IPS DF 6.9 (cell line): Measurements from ENCODE around the gene PPP1R18.

Experiments used
- DNase-seq: peaks from one replicate; pipeline ENCODE4 v3.0.0-alpha.2; 2013; ENCODE audit warnings: low read depth, low spot score
- H3K27ac ChIP-seq: one replicate; pipeline ENCODE4 v1.5.1; 2013; ENCODE audit warnings: low read length, control low read depth
- H3K27me3 ChIP-seq: 2 replicates; pipeline ENCODE4 v1.6.1; 2013; ENCODE audit warnings: mild to moderate bottlenecking, low read length; ENCODE audit not compliant: control insufficient read depth, insufficient read depth
- H3K36me3 ChIP-seq: 2 replicates; pipeline ENCODE4 v1.6.1; 2013; ENCODE audit warnings: low read length; ENCODE audit not compliant: control insufficient read depth, insufficient read depth
- H3K4me1 ChIP-seq: 2 replicates; pipeline ENCODE4 v1.6.1; 2013; ENCODE audit warnings: low read length; ENCODE audit not compliant: control insufficient read depth, insufficient read depth
- H3K4me3 ChIP-seq: 2 replicates; pipeline ENCODE4 v1.5.1; 2013; ENCODE audit warnings: mild to moderate bottlenecking, low read length
- H3K9me3 ChIP-seq: 2 replicates; pipeline ENCODE4 v1.6.1; 2013; ENCODE audit warnings: low read length, inconsistent platforms; ENCODE audit not compliant: control insufficient read depth, insufficient read depth
- WGBS: extraction: QIAGEN DNeasy Blood & Tissue Kit; methylation state at CpG from one replicate; pipeline ENCODE4 v1.1.7; 2013; ENCODE audit warnings: mixed read lengths, missing lambda C conversion rate; ENCODE audit not compliant: insufficient read length, insufficient coverage; 5-methylcytosine and 5-hydroxymethylcytosine counted together

Gene PPP1R18

DNA sequence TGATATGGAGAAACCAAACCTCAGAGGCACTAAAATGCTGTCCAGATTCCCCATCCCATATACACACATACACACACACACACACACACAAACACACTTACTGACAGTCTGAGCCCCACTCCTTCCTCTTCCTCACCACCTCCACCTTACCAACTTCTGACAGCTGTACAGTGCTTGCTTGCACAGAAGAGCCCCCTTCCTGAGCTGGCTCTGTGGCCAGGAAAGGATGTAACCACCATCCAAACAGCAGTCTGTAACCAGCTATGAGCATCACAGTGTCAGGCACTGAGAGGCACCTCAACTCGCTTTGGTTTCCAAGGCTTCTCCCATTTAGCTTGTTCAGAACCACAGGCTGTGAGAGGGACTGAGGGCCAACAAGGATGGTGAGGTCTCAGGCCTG, 45.4 kb downstream of the PPP1R18 start:
- Histone ChIP-seq H3K27me3 (no peaks in the 10 kb centered on the region), H3K27ac (no peak overlapping the region), H3K4me3 (no peak overlapping the region), H3K4me1 (no peaks in the 10 kb centered on the region), H3K36me3 (peaks cover 11% of the 10 kb centered on the region; the same call in 1 of the 2 replicates), H3K9me3 (no peaks in the 10 kb centered on the region)
- DNase-seq, result no peak
- WGBS, result no CpG with 5 or more reads among the region's 1 CpG

DNA sequence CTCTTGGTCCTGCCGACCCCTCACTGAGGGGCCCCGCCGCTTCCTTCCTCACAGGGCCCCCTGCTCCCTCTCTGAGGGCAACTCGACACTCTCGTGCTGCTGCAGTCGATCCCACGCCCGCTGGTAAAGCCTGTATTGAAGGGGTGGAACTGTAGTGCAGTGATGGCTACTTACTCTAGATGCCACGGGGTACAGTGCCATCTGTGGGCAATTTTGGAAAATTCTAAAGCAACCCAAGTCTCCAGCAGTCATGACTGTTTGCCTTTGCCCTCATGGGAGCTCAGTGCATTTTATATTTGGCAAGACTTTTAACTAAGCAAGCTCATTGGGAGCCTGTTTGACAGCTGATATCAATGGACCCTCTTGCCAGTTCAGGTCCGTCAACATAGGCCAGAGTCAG, 46.0 kb downstream of the PPP1R18 start:
- peaks cover 11% of the 10 kb centered on the region; the same call in 1 of the 2 replicates for H3K36me3 ChIP-seq
- no peak overlapping the region for H3K27ac ChIP-seq
- no CpG with 5 or more reads among the region's 10 CpGs for WGBS
- H3K27me3 ChIP-seq, result no peaks in the 10 kb centered on the region
- DNase-seq, result no peak
- H3K4me3 ChIP-seq, result no peak overlapping the region
- no peaks in the 10 kb centered on the region for H3K4me1 ChIP-seq
- H3K9me3 ChIP-seq, result no peaks in the 10 kb centered on the region

DNA sequence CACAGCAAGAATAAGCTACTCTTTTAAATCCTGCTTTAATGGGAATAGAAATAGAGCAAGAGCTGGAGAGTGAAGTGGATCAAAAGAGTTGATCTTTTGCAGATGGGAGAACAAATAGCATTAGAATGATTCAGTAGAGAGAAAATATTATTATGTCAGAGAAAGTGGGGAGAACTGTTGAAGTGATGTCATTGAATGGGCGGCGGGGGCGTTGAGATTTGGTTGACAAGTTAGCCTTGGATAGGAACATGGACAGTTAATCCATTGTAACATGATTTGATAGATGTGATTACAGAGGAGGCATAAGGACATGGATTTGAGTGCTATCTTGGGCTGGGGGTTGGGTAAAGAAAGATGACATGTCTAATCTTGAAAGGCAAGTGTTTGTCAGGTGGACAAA, 50.6 kb downstream of the PPP1R18 start:
- H3K36me3 ChIP-seq, result peaks cover 13% of the 10 kb centered on the region; the same call in 1 of the 2 replicates
- WGBS, result 100% methylated on average over 2 of the region's 3 CpGs

DNA sequence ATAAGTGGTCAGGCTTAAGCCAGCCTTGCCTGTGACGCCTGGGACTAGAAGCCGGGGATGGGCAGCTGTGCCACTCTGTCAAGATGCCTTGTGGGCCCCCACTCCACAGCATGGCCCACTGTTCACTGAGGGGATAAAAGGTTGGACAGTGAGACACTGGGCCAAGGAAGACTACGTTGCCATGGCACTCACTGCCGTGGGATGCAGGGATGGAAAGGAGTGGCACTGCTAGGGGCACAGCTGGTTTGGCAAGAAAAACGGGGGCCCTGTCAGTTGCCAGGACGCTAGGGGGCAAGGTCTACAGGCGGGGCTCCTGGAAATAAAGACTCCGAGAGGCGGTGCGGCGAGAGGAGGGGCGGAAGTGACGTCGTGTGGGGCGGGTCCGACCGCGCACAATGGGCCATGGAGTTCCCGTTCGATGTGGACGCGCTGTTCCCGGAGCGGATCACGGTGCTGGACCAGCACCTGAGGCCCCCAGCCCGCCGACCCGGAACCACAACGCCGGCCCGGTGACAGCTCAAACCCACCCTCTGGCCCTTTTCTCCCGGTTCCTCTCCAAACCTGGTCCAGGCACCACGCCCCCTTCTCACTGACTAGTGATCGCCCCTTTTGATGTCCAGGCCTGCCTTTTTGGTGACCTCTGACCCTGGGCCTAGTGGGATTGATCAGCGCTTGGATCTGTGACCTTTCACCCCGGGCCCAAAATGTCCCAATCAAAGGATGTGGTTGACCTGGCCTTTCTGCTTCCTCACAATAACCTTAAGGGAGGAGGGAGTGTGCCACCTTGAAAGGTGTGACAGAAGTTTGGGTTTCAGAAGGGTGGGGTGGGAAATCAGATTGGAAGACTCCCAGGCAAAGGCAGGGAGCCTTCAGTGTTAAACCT, 59.7 kb downstream of the PPP1R18 start, which contains the start of gene ATAT1:
TSS of gene ATAT1 (plus strand) at position 391 of the 883 bp plus-strand sequence.
- DNase-seq, result peak; percentile 66
- Histone ChIP-seq H3K4me3 (peak within 1 kb of the TSS; percentile 75; the same call in 1 of the 2 replicates), H3K27ac (no peak within 1 kb of the TSS), H3K9me3 (no peaks in the 10 kb centered on the region), H3K4me1 (peaks cover 2% of the 10 kb centered on the region; the same call in 1 of the 2 replicates), H3K36me3 (peaks cover 16% of the 10 kb centered on the region; the same call in 1 of the 2 replicates), H3K27me3 (no peaks in the 10 kb centered on the region)
- WGBS, result no CpG with 5 or more reads among the region's 36 CpGs

More for the DNA sequence above, 50.6 kb downstream of the PPP1R18 start:
- no peaks in the 10 kb centered on the region for H3K4me1 ChIP-seq
- no peaks in the 10 kb centered on the region for H3K27me3 ChIP-seq
- no peaks in the 10 kb centered on the region for H3K9me3 ChIP-seq
- H3K27ac ChIP-seq, result no peak overlapping the region
- DNase-seq, result no peak
- H3K4me3 ChIP-seq, result no peak overlapping the region
